NCI-H146 (cell line): ENCODE results near the gene ATAD3B.
"Not testable (repeated sequence)": the region's sequence is repeated elsewhere in the genome, so short reads cannot be mapped to it uniquely, and the experiment has no call there.

Experiments used
- DNase-seq: peaks from one replicate; lab custom pipeline; 2025; lab: John Stamatoyannopoulos, UW

The ATAD3B gene

DNA sequence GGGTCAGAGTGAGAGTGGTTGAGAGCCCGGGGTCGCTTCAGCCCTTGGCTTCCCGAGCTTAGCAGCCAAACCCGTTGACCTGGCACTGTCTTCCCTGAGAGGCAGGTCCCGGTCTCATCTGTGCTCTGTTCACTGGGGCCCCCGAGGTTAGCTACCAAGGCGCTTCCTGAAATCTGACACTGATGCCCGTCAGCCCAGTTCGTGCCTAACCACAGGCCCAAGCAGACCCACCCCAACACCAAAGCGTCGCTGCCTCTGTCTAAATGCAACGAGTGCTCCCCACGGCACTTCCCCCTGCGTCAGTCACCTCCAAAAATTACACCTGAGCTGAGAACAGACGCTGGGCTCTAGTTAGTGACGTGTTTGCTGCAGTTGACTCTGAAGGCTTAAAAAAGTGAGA, 42.8 kb downstream of the ATAD3B start:
- not testable (repeated sequence) for DNase-seq

DNA sequence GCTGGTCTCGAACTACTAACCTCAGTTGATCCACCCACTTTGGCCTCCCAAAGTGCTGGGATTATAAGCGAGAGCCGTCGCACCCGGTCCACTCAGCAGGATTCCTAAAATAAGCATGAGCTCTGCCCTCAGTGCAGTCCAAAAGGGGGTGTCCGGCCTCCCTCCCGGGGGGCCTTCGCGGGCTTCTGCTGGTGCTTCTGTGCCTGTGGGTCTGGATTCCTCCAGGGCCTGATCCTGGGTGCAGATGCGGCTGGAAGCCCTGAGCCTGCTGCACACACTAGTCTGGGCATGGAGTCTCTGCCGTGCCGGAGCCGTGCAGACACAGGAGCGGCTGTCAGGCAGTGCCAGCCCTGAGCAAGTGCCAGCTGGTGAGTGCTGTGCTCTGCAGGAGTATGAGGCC, 45.4 kb downstream of the ATAD3B start:
- not testable (repeated sequence) for DNase-seq

DNA sequence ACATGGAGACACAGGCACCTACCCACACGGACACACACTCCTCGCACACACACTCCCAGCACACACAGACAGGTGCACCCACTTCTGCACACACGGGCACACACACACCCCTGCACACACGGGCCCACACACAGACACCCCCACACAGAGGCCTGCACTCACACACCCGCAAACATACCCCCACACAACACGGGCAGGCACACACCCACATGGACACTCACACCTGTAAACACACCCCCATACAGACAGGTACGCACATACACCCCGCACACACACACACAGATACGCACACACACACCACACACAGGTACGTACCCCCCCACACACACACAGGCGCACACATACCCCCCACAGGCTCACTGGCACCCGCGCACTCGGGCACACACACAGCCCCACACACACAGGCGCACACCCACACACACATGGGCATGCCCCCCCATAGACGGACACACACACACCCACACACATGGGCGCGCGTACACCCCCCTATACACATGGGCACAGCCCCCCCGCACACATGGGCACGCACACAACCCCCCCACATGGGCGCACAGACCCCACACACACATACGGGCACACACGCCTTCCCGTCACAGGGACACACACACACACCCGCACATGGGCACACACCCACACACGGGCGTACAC, 46.5 kb downstream of the ATAD3B start:
- DNase-seq, result no peak

DNA sequence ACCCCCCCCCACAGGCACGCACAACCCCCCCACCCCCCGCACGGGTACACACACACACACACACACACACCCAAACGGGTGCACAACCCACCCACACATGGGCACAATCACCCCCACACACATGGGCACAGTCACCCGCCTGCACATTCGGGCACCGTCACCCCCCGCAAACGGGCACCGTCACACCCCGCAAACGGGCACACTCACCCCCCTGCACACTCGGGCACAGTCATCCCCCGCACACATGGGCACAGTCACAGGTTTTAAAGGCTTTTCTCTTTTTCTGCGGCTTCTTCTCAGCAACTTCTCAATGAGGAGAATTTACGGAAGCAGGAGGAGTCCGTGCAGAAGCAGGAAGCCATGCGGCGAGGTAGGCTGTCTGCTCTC, 47.0 kb downstream of the ATAD3B start:
- DNase-seq, result not testable (repeated sequence)

DNA sequence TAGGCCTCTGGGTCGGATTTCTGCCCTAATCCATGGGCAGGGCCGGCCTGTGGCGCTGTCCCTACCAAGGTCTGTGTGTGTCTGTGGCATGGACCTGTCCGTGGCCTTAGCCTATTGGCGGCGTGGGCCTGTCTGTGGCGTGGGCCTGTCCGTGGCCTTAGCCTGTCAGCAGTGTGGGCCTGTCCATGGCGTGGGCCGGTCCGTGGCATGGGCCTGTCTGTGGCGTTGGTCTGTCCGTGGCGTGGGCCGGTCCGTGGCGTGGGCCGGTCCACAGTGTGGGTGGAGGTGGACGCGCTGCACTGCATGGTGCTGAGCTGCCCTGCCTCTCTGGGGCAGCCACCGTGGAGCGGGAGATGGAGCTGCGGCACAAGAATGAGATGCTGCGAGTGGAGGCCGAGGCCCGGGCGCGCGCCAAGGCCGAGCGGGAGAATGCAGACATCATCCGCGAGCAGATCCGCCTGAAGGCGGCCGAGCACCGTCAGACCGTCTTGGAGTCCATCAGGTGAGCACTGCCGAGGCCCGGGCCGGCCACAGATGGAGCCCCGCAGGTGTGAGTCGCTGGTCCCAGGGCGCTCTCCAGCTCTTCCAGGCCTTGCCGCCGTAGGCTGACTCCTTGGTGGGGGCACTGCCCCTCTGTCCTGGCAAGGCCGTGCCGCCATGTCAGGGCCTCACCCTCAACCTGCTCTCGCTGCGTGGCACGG, 48.4 kb downstream of the ATAD3B start:
- DNase-seq, result not testable (repeated sequence)

DNA sequence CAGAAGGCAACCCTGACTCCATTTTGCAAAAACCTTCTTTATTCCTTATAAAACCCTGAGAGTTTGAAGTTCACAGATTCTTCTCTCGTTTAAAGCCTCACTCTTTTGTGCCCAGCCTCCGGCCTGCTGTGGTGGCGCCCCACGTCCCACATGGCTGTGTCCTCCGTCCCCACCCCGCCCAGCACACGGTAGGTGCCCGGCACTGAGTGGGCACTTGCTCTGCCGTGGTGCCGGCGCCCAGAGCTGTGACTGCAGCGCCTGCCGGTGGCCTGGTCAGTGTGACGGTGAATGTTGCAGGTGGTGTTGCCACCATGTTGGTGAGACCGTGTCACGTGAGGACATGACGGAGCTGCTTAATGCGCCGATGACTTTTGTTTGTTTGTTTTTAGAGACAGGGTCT, 49.8 kb downstream of the ATAD3B start:
- no peak for DNase-seq

DNA sequence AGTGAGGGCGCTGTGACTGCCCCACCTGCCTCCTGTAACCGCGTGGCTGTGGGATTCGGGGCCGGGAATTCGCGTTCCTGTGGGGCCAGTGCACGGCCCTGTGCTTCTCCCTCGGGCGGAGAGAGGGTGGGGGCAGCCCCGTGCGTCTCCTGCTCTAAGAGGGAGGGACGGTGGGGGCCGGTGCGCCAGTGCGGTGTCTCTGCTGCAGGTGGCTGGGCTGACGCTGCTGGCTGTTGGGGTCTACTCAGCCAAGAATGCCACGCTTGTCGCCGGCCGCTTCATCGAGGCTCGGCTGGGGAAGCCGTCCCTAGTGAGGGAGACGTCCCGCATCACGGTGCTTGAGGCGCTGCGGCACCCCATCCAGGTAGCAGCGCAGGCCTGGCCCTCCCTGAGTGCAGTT, 51.0 kb downstream of the ATAD3B start:
- not testable (repeated sequence) for DNase-seq

DNA sequence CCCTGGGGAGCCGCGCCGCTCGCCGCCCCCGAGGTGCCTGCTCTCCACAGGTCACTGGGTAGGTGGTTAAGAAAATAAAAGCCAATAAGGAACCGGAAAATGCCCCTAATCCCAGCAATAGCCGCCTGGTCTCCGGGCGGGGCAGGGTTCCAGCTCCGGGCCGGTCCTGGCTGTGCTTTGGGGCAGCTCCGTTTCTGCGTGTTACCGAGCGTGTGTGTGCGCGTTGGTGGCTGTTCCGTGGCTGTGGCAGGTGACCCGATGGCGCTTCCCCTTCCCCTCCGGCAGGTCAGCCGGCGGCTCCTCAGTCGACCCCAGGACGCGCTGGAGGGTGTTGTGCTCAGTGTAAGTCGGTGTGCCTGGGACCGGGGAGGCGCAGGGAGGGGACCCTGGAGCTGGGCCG, 51.7 kb downstream of the ATAD3B start:
- not testable (repeated sequence) for DNase-seq

DNA sequence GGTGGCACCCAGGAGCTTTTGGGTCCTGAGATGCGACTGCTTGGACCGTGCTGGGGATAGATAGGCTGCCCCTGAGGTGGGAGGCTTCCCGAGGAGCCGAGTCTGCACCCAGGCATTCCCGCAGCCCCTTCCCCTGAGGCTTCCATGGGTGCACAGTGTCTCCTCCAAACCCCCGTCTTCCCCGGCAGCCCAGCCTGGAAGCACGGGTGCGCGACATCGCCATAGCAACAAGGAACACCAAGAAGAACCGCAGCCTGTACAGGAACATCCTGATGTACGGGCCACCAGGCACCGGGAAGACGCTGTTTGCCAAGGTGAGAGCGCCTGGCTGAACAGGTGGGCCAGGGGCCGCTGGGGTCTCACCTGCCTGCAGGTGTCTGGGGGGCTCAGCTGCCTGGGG, 52.1 kb downstream of the ATAD3B start:
- not testable (repeated sequence) for DNase-seq

DNA sequence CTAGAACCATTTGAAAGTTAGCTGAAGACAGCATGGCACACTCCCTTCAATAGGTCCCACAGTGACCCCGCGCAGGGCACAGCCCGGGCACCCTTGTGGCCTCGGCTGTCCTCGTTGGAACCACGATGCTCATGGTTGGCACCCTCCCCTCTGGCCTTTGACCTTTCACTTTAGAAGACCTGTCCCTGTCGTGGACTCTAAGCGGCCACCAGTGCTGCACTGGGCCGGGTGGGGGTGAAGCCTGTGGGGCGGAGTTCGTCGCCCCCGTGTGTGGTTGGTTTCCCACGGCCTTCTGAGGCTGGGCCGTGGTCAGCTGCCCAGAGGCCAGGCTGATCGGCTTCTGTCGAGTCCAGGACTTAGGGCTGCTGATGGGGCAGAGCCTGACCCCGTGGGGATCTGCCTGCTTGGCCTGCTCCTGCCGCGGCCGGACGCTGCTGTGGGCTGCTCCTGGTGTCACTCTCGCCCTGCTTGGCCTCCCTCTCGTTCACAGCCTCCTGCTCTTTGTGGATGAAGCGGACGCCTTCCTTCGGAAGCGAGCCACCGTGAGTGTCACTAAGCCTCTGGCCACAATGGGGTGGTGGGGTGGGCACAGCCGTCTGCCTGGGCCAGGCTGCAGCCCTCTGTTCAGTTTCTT, 53.3 kb downstream of the ATAD3B start:
- not testable (repeated sequence) for DNase-seq

DNA sequence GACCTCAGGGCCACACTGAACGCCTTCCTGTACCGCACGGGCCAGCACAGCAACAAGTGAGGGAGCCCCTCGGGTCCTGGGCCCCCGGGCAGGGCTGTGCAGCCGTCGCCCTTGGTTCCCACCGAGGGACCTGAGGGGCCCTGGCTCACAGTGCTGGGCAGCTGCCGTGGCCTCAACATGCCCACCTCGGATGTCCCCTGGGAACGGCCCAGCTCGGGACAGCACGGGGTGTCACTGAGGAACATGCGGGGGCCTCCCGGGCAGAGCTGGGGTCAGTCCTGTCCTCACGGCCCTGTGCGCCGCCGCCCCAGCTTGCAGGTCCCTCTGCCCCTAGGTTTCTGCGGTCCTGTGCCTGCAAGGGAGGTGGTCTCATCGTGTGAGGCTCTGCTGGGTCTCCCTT, 54.9 kb downstream of the ATAD3B start:
- not testable (repeated sequence) for DNase-seq

DNA sequence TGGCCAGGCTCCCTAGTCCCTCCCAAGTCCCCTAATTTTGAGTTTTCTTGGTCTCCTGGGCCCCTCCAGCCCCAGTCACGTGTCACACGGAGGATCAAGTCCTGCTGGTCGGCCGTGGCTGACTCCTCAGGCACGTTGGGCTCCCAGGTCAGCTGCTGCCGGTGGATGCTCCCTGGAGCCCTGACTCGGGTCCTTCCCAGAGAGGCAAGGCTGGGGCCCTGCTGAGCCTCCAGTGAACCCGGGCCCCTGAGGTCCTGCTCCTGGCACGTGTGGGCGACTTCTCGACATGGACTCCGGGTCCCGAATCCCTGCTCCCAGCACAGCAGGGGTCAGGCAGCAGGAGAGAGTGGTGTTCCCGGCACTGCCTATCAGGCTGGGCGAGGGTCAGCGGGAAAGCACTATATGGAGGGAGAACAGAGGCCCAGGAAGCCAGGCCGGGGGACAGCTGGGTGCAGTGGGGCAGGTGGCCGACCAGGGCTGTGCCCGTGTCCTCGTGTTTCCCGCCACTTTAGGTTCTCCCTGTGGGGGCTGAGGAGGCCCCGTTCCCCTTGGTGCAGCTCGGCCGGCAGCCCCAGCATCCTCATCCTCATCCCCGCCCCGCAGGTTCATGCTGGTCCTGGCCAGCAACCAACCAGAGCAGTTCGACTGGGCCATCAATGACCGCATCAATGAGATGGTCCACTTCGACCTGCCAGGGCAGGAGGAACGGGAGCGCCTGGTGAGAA, 55.7 kb downstream of the ATAD3B start:
- no peak for DNase-seq

DNA sequence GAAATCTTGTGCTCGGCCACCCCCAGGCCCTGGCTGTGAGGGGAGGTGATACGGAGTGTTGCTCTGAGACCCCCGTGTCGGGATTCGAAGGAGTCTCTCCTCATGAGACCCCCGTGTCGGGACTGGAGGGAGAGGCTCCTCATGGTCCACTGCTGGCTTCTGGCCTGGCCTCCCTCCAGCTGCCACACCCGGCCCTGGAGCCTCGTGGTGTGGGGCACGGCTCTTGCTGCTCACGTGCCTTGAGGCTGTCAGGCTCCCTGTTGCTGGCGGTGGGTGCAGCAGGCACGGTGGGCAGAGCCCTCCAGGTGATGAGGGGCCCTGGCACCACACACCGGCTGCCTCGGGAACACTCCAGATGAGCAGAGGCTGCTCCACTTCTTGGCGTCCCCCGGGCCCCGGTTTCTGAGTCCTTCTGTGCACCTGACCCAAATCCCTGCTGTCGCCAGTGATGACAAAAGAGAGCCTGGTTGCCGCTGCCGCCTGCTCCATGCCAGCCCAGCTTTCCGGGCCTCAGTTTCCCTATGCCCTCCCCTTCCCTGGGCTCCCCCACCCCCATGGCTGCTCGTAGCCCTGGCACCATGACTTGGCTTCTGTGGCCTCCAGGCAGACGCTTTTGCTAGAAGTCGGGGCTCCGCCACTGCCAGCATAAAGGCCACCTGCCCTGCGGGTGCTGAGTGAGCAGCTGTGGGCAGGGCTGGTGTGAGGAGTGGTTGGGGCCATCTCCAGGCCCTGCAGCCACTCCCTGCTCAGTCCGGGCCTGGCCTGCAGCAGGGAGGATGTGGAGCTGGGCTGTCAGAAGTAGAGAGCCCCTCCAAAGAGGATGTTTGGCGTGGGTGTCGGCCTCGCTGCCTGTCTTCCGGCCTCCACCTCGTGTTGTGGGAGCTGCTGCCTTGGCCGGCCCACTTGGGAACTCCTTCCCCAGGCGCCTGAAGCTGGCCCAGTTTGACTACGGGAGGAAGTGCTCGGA, 57.0 kb downstream of the ATAD3B start:
- DNase-seq, result no peak

DNA sequence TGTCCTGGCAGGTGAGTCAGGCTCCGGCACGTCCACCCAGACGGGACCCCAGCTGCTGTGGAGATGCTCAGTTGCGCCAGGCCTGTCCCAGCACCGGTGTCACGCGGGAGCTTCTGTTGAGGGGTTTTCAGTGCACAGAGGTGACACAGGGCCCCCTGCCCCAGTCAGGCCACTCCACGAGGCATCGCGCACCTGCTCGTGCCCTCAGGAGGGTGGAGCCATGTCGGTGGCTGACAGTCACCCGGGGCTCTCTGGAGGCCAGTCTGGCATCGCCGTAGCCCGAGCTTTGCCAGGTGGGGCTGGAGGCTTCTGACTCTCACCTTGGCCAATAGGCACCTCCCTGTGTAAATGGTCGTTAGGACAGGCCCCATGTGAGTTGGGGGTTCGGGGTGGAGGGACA, 57.8 kb downstream of the ATAD3B start:
- DNase-seq, result no peak

DNA sequence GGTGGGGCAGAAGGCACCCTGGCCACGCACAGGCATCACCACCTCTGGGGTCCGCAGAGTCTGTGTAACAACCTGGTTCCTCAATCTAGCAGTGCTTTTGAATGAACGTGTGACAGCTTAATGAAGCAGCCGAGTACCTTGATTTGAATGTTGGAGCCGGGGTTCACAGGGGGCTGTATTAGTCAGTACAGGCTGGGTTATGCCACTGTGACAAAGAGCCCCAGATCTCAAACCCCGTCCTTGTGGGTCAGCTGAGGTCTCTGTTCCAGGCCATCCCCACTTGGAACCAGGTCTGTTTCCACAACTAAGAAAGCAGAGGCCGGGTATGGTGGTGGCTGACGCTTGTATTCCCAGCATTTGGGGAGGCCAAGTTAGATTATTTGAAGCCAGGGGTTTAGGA, 58.4 kb downstream of the ATAD3B start:
- no peak for DNase-seq

DNA sequence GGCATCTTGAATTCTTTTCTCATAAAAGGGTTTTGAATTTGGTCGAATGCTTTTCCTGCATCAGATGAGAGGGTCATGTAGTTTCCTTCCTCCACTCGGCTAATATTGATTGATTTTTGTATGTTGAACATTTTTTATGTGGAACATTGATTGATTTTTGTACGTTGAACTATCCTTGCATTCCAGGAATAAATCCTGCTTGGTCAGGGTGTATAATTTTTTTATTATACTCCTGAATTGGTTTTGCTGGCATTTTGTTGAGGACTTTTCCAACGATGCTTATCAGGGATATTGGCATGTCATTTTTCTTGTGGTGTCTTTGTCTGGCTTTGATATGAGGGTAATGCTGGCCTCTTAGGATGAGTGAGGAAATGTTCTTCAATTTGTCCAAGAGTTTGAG, 60.4 kb downstream of the ATAD3B start:
- no peak for DNase-seq

DNA sequence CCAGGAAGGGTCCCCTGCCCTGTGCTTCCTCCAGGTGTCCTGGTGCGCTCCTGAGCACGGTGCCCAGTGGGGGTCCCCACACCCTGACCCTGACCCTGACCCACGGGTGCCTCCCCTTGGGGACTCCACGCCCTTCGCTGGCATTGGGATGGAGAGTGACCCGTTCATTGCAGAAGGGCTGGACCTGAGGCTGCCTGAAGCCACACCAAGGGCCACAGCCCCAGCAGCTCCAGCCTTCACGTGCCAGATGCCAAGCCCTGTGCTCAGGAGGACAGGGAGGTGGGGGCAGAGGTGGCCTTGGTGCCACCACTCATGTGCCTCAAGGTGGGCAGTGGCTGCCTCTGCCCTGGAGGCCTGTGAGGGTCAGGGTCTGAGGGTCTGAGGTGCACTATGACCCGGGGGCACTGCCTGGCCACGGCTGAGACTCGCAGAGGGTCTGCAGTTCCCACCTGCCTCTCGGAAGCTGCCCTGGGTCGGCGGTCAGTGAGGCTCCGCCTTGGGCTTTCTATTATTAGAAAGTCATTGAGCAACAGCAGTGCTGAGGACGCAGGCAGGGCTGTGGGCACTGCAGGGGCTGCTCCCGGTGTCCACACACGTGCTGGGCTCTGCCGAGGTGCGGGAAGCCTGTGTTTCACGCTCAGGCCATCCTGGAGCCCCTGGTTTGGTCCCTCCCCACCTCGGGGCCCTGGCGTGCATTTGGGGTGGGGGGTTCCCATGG, 61.8 kb downstream of the ATAD3B start:
- not testable (repeated sequence) for DNase-seq

DNA sequence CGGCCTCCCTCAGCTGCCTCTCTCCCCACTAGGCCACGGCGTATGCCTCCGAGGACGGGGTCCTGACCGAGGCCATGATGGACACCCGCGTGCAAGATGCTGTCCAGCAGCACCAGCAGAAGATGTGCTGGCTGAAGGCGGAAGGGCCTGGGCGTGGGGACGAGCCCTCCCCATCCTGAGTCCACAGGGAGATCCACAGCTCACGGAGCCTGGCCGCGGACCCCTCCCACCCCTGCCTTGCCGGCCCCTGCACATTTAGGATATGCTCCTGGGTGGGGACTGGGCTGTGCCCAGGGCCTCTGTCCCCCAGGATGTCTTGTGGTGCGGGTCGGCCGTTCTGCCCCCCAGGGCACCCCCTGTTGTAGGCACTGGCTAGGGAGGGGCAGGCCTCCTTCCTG, 62.3 kb downstream of the ATAD3B start:
- not testable (repeated sequence) for DNase-seq

DNA sequence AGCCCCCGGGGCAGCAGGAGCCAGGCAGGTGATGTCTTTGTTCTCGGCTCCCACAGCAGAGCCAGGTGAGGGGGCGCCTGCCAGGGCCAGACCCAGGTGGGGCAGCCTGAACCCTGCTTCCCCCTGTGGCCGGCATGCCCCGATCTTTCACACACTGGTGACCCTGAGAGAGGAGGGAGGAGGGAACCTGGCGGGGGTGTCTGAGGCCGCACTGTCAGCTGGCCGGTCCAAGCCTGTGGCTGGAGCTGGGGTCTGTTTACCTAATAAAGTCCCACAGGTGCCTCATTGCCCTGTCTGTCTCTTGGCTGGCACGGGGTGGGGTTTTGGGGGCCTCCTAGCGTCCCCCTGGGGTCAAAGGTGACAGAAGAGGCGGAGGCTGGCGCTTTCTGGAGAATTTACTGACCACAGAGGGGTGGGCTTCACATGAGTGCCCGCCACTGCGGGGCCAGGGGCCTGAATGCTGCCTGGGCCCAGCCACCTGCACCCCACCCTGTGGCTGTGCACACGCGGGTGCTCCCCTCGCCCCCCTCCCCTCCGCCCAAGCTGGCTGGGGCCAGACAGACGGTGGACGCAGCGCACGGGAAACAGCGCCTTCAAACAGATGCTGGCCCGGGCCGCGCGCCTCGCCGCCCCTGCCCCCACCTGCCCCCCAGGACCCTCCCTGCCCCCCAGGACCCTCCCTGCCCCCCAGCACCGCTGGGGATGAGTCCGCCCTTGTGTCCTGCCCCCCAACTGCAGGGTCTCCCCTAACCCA, 63.0 kb downstream of the ATAD3B start:
- no peak for DNase-seq
